ENCODE data around the gene RAB7B. TPM values are rescaled to one million over a fixed set of nuclear protein-coding genes. Genes with fewer than 3 reads are reported as not detected.

The RAB7B gene
- total RNA-seq, 1 experiment from 2014 or later = 3.6 TPM

GRCh38 chr1:206041640-206042039 is 38.4 kb upstream of the RAB7B start:
- no peak overlapping the region for H3K27ac Mint-ChIP-seq (ENCODE audit: low read depth, unreplicated experiment)
- peaks cover 7% of the 10 kb centered on the region for H3K4me1 Mint-ChIP-seq (ENCODE audit: insufficient read depth, unreplicated experiment)
- ChIA-PET POLR2A (interaction anchor here (0.7 to 4.1 kb wide), 4 partner anchors 11 to 260 kb away, joined by 3 to 26 read pairs (median 6); no protein-coding TSS in a partner anchor), CTCF (interaction anchor here (0.7 to 7.4 kb wide), 5 partner anchors 11 to 64 kb away, joined by 3 to 72 read pairs (median 5); no protein-coding TSS in a partner anchor)
- H3K9me3 Mint-ChIP-seq (ENCODE audit: unreplicated experiment) = no peaks in the 10 kb centered on the region
- no peak overlapping the region for H3K4me3 Mint-ChIP-seq (ENCODE audit: unreplicated experiment)
- no TSS peak for BruUV-seq (replicated peaks)
- intact Hi-C loops (cut with micrococcal nuclease) = no loop called here
- DNase-seq (ENCODE audit: unreplicated experiment) = peak; percentile 51
- no peak for TF ChIP-seq CTCF (IDR thresholded peaks at IDR 0.05; ENCODE audit: unreplicated experiment)
- H3K36me3 Mint-ChIP-seq (ENCODE audit: insufficient read depth, unreplicated experiment) = no peaks in the 10 kb centered on the region
- peaks cover 26% of the 10 kb centered on the region for H3K27me3 Mint-ChIP-seq (ENCODE audit: insufficient read depth, unreplicated experiment)

GRCh38 chr1:206040328-206040727 is 37.1 kb upstream of the RAB7B start:
- Mint-ChIP-seq H3K27me3 (ENCODE audit: insufficient read depth, unreplicated experiment) (peaks cover 26% of the 10 kb centered on the region), H3K9me3 (ENCODE audit: unreplicated experiment) (no peaks in the 10 kb centered on the region), H3K4me3 (ENCODE audit: unreplicated experiment) (no peak overlapping the region), H3K36me3 (ENCODE audit: insufficient read depth, unreplicated experiment) (no peaks in the 10 kb centered on the region), H3K4me1 (ENCODE audit: insufficient read depth, unreplicated experiment) (peaks cover 7% of the 10 kb centered on the region), H3K27ac (ENCODE audit: low read depth, unreplicated experiment) (no peak overlapping the region)
- ChIA-PET CTCF (interaction anchor here (0.9 to 3.2 kb wide), 3 partner anchors 10 to 66 kb away, joined by 3 to 25 read pairs (median 5); no protein-coding TSS in a partner anchor), POLR2A (interaction anchor here (0.8 to 1.4 kb wide), 3 partner anchors 8 to 29 kb away, joined by 3 to 4 read pairs (median 3); no protein-coding TSS in a partner anchor)
- DNase-seq (ENCODE audit: unreplicated experiment) = no peak
- no peak for TF ChIP-seq CTCF (IDR thresholded peaks at IDR 0.05; ENCODE audit: unreplicated experiment)
- intact Hi-C loops (cut with micrococcal nuclease) = no loop called here
- BruUV-seq (replicated peaks) = no TSS peak

GRCh38 chr1:206039046-206039973 is 36.1 kb upstream of the RAB7B start:
- H3K27ac Mint-ChIP-seq (ENCODE audit: low read depth, unreplicated experiment) = no peak overlapping the region
- no peaks in the 10 kb centered on the region for H3K36me3 Mint-ChIP-seq (ENCODE audit: insufficient read depth, unreplicated experiment)
- peaks cover 7% of the 10 kb centered on the region for H3K4me1 Mint-ChIP-seq (ENCODE audit: insufficient read depth, unreplicated experiment)
- no peaks in the 10 kb centered on the region for H3K9me3 Mint-ChIP-seq (ENCODE audit: unreplicated experiment)
- CTCF ChIA-PET = interaction anchor here (0.8 to 3.2 kb wide), 5 partner anchors 9 to 67 kb away, joined by 3 to 25 read pairs (median 5); no protein-coding TSS in a partner anchor
- POLR2A ChIA-PET = interaction anchor here (0.8 to 1.4 kb wide), 4 partner anchors 9 to 30 kb away, joined by 3 to 4 read pairs (median 3); no protein-coding TSS in a partner anchor
- H3K27me3 Mint-ChIP-seq (ENCODE audit: insufficient read depth, unreplicated experiment) = peaks cover 34% of the 10 kb centered on the region
- no peak for DNase-seq (ENCODE audit: unreplicated experiment)
- TF ChIP-seq CTCF (IDR thresholded peaks at IDR 0.05; ENCODE audit: unreplicated experiment) = no peak
- intact Hi-C loops (cut with micrococcal nuclease) = no loop called here
- no peak overlapping the region for H3K4me3 Mint-ChIP-seq (ENCODE audit: unreplicated experiment)
- BruUV-seq (replicated peaks) = no TSS peak

GRCh38 chr1:206037581-206037980 is 34.4 kb upstream of the RAB7B start:
- BruUV-seq (replicated peaks) = no TSS peak

More at GRCh38 chr1:206037581-206037980, 34.4 kb upstream of the RAB7B start:
- CTCF ChIA-PET = interaction anchor here (0.6 to 3.2 kb wide), 10 partner anchors 7 to 1510 kb away, joined by 3 to 25 read pairs (median 4); no protein-coding TSS in a partner anchor
- no peak for DNase-seq (ENCODE audit: unreplicated experiment)
- POLR2A ChIA-PET = interaction anchor here (0.6 to 1.3 kb wide), 2 partner anchors 7 to 288 kb away, joined by 3 read pairs; no protein-coding TSS in a partner anchor
- Mint-ChIP-seq H3K27ac (ENCODE audit: low read depth, unreplicated experiment) (no peak overlapping the region), H3K27me3 (ENCODE audit: insufficient read depth, unreplicated experiment) (peaks cover 36% of the 10 kb centered on the region), H3K4me3 (ENCODE audit: unreplicated experiment) (no peak overlapping the region), H3K4me1 (ENCODE audit: insufficient read depth, unreplicated experiment) (peaks cover 7% of the 10 kb centered on the region), H3K9me3 (ENCODE audit: unreplicated experiment) (no peaks in the 10 kb centered on the region), H3K36me3 (ENCODE audit: insufficient read depth, unreplicated experiment) (no peaks in the 10 kb centered on the region)
- intact Hi-C loops (cut with micrococcal nuclease) = no loop called here
- no peak for TF ChIP-seq CTCF (IDR thresholded peaks at IDR 0.05; ENCODE audit: unreplicated experiment)
